GM19463 (cell line): ENCODE results near the gene NEK11.
"Not testable (repeated sequence)": the region's sequence is repeated elsewhere in the genome, so short reads cannot be mapped to it uniquely, and the experiment has no call there.

Source experiments
- ATAC-seq: cut with Tn5 transposase; IDR thresholded peaks from one replicate; pipeline ENCODE4 v1.9.1; 2021; ENCODE audit warnings: mild to moderate bottlenecking, moderate library complexity; ENCODE audit not compliant: unreplicated experiment

The NEK11 gene

GRCh38 chr3:131353016-131353877, 326.6 kb downstream of the NEK11 start:
- ATAC-seq, result no peak

- ATAC-seq, result no peak
Measured at GRCh38 chr3:131353986-131354385, 327.3 kb downstream of the NEK11 start.

GRCh38 chr3:131356006-131356595, 329.4 kb downstream of the NEK11 start:
- no peak for ATAC-seq

- ATAC-seq, result no peak
Measured at GRCh38 chr3:131357275-131357674, 330.6 kb downstream of the NEK11 start.

- no peak for ATAC-seq
Measured at GRCh38 chr3:131360191-131360755, 333.6 kb downstream of the NEK11 start.

- ATAC-seq, result not testable (repeated sequence)
Measured at GRCh38 chr3:131361066-131361463, 334.4 kb downstream of the NEK11 start.

GRCh38 chr3:131361464-131362421, 335.1 kb downstream of the NEK11 start:
- ATAC-seq, result peak; percentile 93

GRCh38 chr3:131363275-131363674, 336.6 kb downstream of the NEK11 start:
- no peak for ATAC-seq

- no peak for ATAC-seq
Measured at GRCh38 chr3:131370935-131371687, 344.4 kb downstream of the NEK11 start.

- ATAC-seq, result no peak
Measured at GRCh38 chr3:131371688-131372066, 345.0 kb downstream of the NEK11 start.

GRCh38 chr3:131374741-131375140, 348.1 kb downstream of the NEK11 start:
- ATAC-seq, result no peak

- ATAC-seq, result peak; percentile 0
Measured at GRCh38 chr3:131380821-131381444, 354.3 kb downstream of the NEK11 start.

- peak; percentile 98 for ATAC-seq
Measured at GRCh38 chr3:131381445-131382291, 355.0 kb downstream of the NEK11 start, which contains the start of gene NUDT16. TSS of gene NUDT16 (plus strand) at chr3:131381774. CDS start at chr3:131381805, 31 bp downstream.

GRCh38 chr3:131386429-131387165, 359.9 kb downstream of the NEK11 start:
- ATAC-seq, result peak; percentile 30

GRCh38 chr3:131387796-131388489, 361.3 kb downstream of the NEK11 start:
- no peak for ATAC-seq

- no peak for ATAC-seq
Measured at GRCh38 chr3:131388490-131388799, 361.8 kb downstream of the NEK11 start.

GRCh38 chr3:131390331-131390730, 363.7 kb downstream of the NEK11 start:
- no peak for ATAC-seq

GRCh38 chr3:131393051-131393450, 366.4 kb downstream of the NEK11 start:
- ATAC-seq, result no peak
